ENCODE data around the gene RGS9.

DNA sequence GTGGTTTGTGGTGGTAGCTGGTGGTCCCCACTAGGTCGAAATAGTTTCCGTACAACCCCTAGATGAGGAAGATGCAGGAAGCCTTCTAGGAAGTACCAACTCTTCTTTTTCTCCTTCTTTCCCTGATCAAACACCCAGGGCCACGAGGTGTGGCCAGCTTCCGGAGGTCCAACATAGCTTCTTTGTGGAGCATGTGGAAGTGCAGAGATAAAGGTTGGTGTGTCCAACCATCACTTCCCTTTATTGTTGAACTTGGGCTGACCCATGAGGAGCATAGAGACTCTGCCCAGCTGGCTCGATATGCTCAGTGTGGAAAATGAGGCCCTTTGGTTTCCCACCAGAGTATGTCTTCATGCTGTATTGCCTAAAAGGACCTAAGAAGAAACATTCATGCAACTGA is 6.3 kb upstream of the RGS9 start:
- TF ChIP-seq, protein P1, sequence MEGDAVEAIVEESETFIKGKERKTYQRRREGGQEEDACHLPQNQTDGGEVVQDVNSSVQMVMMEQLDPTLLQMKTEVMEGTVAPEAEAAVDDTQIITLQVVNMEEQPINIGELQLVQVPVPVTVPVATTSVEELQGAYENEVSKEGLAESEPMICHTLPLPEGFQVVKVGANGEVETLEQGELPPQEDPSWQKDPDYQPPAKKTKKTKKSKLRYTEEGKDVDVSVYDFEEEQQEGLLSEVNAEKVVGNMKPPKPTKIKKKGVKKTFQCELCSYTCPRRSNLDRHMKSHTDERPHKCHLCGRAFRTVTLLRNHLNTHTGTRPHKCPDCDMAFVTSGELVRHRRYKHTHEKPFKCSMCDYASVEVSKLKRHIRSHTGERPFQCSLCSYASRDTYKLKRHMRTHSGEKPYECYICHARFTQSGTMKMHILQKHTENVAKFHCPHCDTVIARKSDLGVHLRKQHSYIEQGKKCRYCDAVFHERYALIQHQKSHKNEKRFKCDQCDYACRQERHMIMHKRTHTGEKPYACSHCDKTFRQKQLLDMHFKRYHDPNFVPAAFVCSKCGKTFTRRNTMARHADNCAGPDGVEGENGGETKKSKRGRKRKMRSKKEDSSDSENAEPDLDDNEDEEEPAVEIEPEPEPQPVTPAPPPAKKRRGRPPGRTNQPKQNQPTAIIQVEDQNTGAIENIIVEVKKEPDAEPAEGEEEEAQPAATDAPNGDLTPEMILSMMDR (IDR thresholded peaks at IDR 0.05), result no peak
- TF ChIP-seq EP300 (IDR thresholded peaks at IDR 0.05) (no peak), POLR2AphosphoS5 (IDR thresholded peaks at IDR 0.05) (no peak)

All from stomach (tissue), 4 donors.